Fibroblast of pulmonary artery (primary cell): Measurements from ENCODE around the gene SUFU.
A peak's percentile ranks its signal among the peaks of the same experiment; 100 is the strongest.

ENCODE experiments used
- DNase-seq: peaks from one replicate; pipeline ENCODE4 v3.0.0-alpha.2; 2010; ENCODE audit warnings: low read depth
- H3K4me3 ChIP-seq: replicated peaks from 2 replicates; pipeline ENCODE4 v1.5.1; 2011; ENCODE audit warnings: low read depth, mild to moderate bottlenecking, control low read depth, low read length, moderate library complexity
- CTCF ChIP-seq: IDR thresholded peaks from 2 replicates; pipeline ENCODE4 v1.5.1; 2011; ENCODE audit warnings: mild to moderate bottlenecking, control low read depth, low read length, inconsistent platforms; ENCODE audit errors: missing control alignments

SUFU gene

GRCh38 chr10:102627291-102627735, 123.5 kb downstream of the SUFU start:
- no peak overlapping the region for H3K4me3 ChIP-seq
- no peak for DNase-seq
- no peak for TF ChIP-seq CTCF

GRCh38 chr10:102627736-102628293, 124.0 kb downstream of the SUFU start:
- no peak overlapping the region for H3K4me3 ChIP-seq
- peak; percentile 88 for DNase-seq

GRCh38 chr10:102628451-102628911, 124.7 kb downstream of the SUFU start:
- H3K4me3 ChIP-seq: no peak overlapping the region
- no peak for DNase-seq
- TF ChIP-seq CTCF: peak; percentile 10

More at GRCh38 chr10:102627736-102628293, 124.0 kb downstream of the SUFU start:
- TF ChIP-seq CTCF: no peak

GRCh38 chr10:102629661-102630614, 126.2 kb downstream of the SUFU start:
- DNase-seq: peak; percentile 90
- no peak overlapping the region for H3K4me3 ChIP-seq

GRCh38 chr10:102630663-102631062, 126.9 kb downstream of the SUFU start:
- H3K4me3 ChIP-seq: no peak overlapping the region
- TF ChIP-seq CTCF: no peak
- no peak for DNase-seq

More at GRCh38 chr10:102629661-102630614, 126.2 kb downstream of the SUFU start:
- TF ChIP-seq CTCF: no peak

- DNase-seq: no peak
- TF ChIP-seq CTCF: no peak
- no peak overlapping the region for H3K4me3 ChIP-seq
Measured at GRCh38 chr10:102631525-102632393, 128.0 kb downstream of the SUFU start.
